Measurements from ENCODE around the gene IGFBP7. TPM values are rescaled to one million over a fixed set of nuclear protein-coding genes. Genes with fewer than 3 reads are reported as not detected.

Gene IGFBP7
- total RNA-seq, 2 donors from 2014 or later: 1.1 TPM; not detected in 1

GRCh38 chr4:57089549-57089948, 20.6 kb downstream of the IGFBP7 start:
- Histone ChIP-seq H3K9me3 (ENCODE audit: control insufficient read depth, low read length) (no peaks in the 10 kb centered on the region), H3K36me3 (ENCODE audit: control insufficient read depth, insufficient read depth, low read length) (no peaks in the 10 kb centered on the region), H3K4me1 (ENCODE audit: control insufficient read depth, insufficient read depth, low read length) (no peaks in the 10 kb centered on the region), H3K4me3 (ENCODE audit: low read length) (no peak overlapping the region), H3K9ac (ENCODE audit: extremely low read depth, low read length, poor library complexity, severe bottlenecking) (no peak overlapping the region), H3K27me3 (ENCODE audit: control insufficient read depth, insufficient read depth, low read length, poor library complexity, severe bottlenecking) (no peaks in the 10 kb centered on the region), H3K27ac (ENCODE audit: low read depth, low read length) (no peak overlapping the region)
- Mint-ChIP-seq H3K4me3 (no peak overlapping the region), H3K4me1 (peaks cover 9% of the 10 kb centered on the region), H3K27ac (no peak overlapping the region), H3K36me3 (ENCODE audit: low read depth) (no peaks in the 10 kb centered on the region), H3K27me3 (ENCODE audit: insufficient read depth) (no peaks in the 10 kb centered on the region), H3K9me3 (peaks cover 12% of the 10 kb centered on the region)
- 90% methylated on average over 2 of the region's 2 CpGs; no CpG with 5 or more reads in 1 of the 2 experiments for WGBS, 2 experiments (ENCODE audit: insufficient coverage in 1 of 2, insufficient read length in 1 of 2)
- TF ChIP-seq CTCF (conservative IDR thresholded peaks at IDR 0.05): no peak
- no peak for DNase-seq

DNA sequence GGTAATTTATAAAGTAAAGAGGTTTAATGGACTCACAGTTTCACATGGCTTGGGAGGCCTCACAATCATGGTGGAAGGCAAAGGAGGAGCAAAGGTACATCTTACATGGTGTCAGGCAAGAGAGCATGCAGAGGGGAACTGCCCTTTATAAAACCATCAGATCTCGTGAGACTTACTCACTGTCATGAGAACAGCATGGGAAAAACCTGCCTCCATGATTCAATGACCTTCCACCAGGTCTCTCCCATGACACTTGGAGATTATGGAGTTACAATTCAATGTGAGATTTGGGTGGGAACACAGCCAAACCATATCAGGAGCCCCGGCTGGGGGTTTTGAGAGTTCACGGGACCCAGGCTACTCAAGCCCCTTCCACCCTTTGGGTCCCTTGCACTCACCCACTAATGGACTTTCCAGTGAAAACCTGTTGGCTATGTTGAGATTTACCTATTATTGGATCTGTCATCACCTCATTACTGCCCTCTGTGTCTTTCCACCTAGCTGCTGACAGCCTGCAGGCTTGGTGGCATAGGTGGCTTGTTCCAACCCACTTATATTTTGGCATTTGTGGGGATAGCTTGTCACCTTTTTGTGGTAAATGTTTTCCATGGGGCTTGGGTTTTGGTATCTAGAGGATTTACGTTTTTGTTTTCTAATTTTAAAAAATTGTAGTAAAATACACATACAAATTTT, 24.0 kb downstream of the IGFBP7 start:
- Histone ChIP-seq H3K27ac (ENCODE audit: low read depth, low read length) (no peak overlapping the region), H3K4me1 (ENCODE audit: control insufficient read depth, insufficient read depth, low read length) (peaks cover 5% of the 10 kb centered on the region), H3K9me3 (ENCODE audit: control insufficient read depth, low read length) (no peaks in the 10 kb centered on the region), H3K36me3 (ENCODE audit: control insufficient read depth, insufficient read depth, low read length) (no peaks in the 10 kb centered on the region), H3K27me3 (ENCODE audit: control insufficient read depth, insufficient read depth, low read length, poor library complexity, severe bottlenecking) (no peaks in the 10 kb centered on the region), H3K4me3 (ENCODE audit: low read length) (no peak overlapping the region), H3K9ac (ENCODE audit: extremely low read depth, low read length, poor library complexity, severe bottlenecking) (no peak overlapping the region)
- no peak for DNase-seq
- Mint-ChIP-seq H3K36me3 (ENCODE audit: low read depth) (no peaks in the 10 kb centered on the region), H3K4me1 (peaks cover 11% of the 10 kb centered on the region), H3K27ac (no peak overlapping the region), H3K4me3 (no peak overlapping the region), H3K27me3 (ENCODE audit: insufficient read depth) (no peaks in the 10 kb centered on the region), H3K9me3 (peaks cover 16% of the 10 kb centered on the region)
- no peak for TF ChIP-seq CTCF (conservative IDR thresholded peaks at IDR 0.05)
- WGBS, 2 experiments (ENCODE audit: insufficient coverage in 1 of 2, insufficient read length in 1 of 2): 70 to 81% methylated on average over 2 to 3 of the region's 4 CpGs

- 90 to 100% methylated on average over 1 to 3 of the region's 4 CpGs for WGBS, 2 experiments (ENCODE audit: insufficient coverage in 1 of 2, insufficient read length in 1 of 2)
- Mint-ChIP-seq H3K4me1 (peaks cover 9% of the 10 kb centered on the region), H3K9me3 (peaks cover 16% of the 10 kb centered on the region)
Measured at GRCh38 chr4:57085278-57085677, 24.9 kb downstream of the IGFBP7 start.

More at GRCh38 chr4:57085278-57085677, 24.9 kb downstream of the IGFBP7 start:
- H3K4me3 ChIP-seq (ENCODE audit: low read length): no peak overlapping the region
- peaks cover 5% of the 10 kb centered on the region for H3K4me1 ChIP-seq (ENCODE audit: control insufficient read depth, insufficient read depth, low read length)
- H3K4me3 Mint-ChIP-seq: no peak overlapping the region
- H3K36me3 Mint-ChIP-seq (ENCODE audit: low read depth): no peaks in the 10 kb centered on the region
- no peak overlapping the region for H3K27ac Mint-ChIP-seq
- no peak overlapping the region for H3K9ac ChIP-seq (ENCODE audit: extremely low read depth, low read length, poor library complexity, severe bottlenecking)
- H3K27ac ChIP-seq (ENCODE audit: low read depth, low read length): no peak overlapping the region
- no peaks in the 10 kb centered on the region for H3K27me3 Mint-ChIP-seq (ENCODE audit: insufficient read depth)
- no peaks in the 10 kb centered on the region for H3K36me3 ChIP-seq (ENCODE audit: control insufficient read depth, insufficient read depth, low read length)
- DNase-seq: no peak
- H3K27me3 ChIP-seq (ENCODE audit: control insufficient read depth, insufficient read depth, low read length, poor library complexity, severe bottlenecking): no peaks in the 10 kb centered on the region
- H3K9me3 ChIP-seq (ENCODE audit: control insufficient read depth, low read length): no peaks in the 10 kb centered on the region
- TF ChIP-seq CTCF (conservative IDR thresholded peaks at IDR 0.05): no peak
